GM12878 (cell line): ENCODE results near the gene LIF. TPM values are rescaled to one million over a fixed set of nuclear protein-coding genes. Genes with fewer than 3 reads are reported as not detected.

Experiments
- ATAC-seq: fragments of 200-7000 bp; cut with Tn5 transposase; 3 replicates; pipeline ENCODE4 v1.9.1; 2020; ENCODE audit warnings: mild to moderate bottlenecking, moderate library complexity
- BruUV-seq: library from RNA; stranded (reverse); fragments of 400-500 nt; replicated peaks from 2 replicates; lab custom pipeline; 2021; lab: Mats Ljungman, UMichigan
- CTCF ChIA-PET: fragments of 300-600 bp; sonication (Branson Sonifier 250); formaldehyde crosslinking; extraction: SDS; loops from one replicate; lab custom pipeline; 2021; ENCODE audit warnings: inconsistent platforms; lab: Yijun Ruan, JAX
- POLR2A ChIA-PET: fragments of 350-600 bp; formaldehyde crosslinking; extraction: SDS; loops from one replicate; lab custom pipeline; 2021; ENCODE audit warnings: inconsistent platforms; lab: Charles Lee
- RAD21 ChIA-PET: fragments of 300-600 bp; sonication (Branson Sonifier 250); formaldehyde crosslinking; loops from one replicate; lab custom pipeline; 2023; ENCODE audit warnings: antibody characterized with exemption; ENCODE audit not compliant: unreplicated experiment; lab: Charles Lee
- SMC1A ChIA-PET: fragments of 300-600 bp; sonication (Branson Sonifier 250); formaldehyde crosslinking; loops from one replicate; lab custom pipeline; 2023; ENCODE audit not compliant: unreplicated experiment, uncharacterized antibody; lab: Charles Lee
- DNase-seq: peaks from one replicate; pipeline ENCODE4 v3.0.0-alpha.2; 2011; ENCODE audit warnings: low read depth, low spot score
- FAIRE-seq: peaks from 3 replicates; lab custom pipeline; 2011; peaks lifted over from hg19 to GRCh38; lab: Jason Lieb, UNC
- H2AFZ ChIP-seq: 2 replicates; pipeline ENCODE4 v1.6.0; 2011; ENCODE audit warnings: low read depth, low read length, control low read depth; ENCODE audit not compliant: control insufficient read depth
- H3K27ac ChIP-seq: 2 replicates; pipeline ENCODE4 v1.5.1; 2011; ENCODE audit warnings: control low read depth; ENCODE audit not compliant: control insufficient read depth, insufficient read depth
- H3K27me3 ChIP-seq, 2 experiments: replicated peaks in 1 of 2; 2 replicates each; pipeline versions ENCODE4 v1.6.0 to v1.6.1; 2011; ENCODE audit warnings: low read length in 1 of 2; ENCODE audit not compliant: control insufficient read depth in 2 of 2, insufficient read depth in 2 of 2
- H3K36me3 ChIP-seq, 2 experiments: 2 replicates each; pipeline ENCODE4 v1.5.1; 2011; ENCODE audit warnings: low read length in 1 of 2; ENCODE audit not compliant: control insufficient read depth in 2 of 2, insufficient read depth in 2 of 2
- H3K4me1 ChIP-seq: 2 replicates; pipeline ENCODE4 v1.6.1; 2011; ENCODE audit warnings: mild to moderate bottlenecking, low read length, moderate library complexity, mixed read lengths; ENCODE audit not compliant: control insufficient read depth, insufficient read depth
- H3K4me2 ChIP-seq: 2 replicates; pipeline ENCODE4 v1.6.0; 2011; ENCODE audit warnings: control low read depth; ENCODE audit not compliant: control insufficient read depth, insufficient read depth
- H3K4me3 ChIP-seq: fragments of 200-600 bp; sonication (generic); 2 replicates; pipeline ENCODE4 v1.5.1; 2016
- H3K79me2 ChIP-seq: 2 replicates; pipeline ENCODE4 v1.6.0; 2011; ENCODE audit warnings: low read length; ENCODE audit not compliant: control insufficient read depth, insufficient read depth
- H3K9ac ChIP-seq: 2 replicates; pipeline ENCODE4 v1.8.0; 2011; ENCODE audit warnings: low read length, control low read depth, mixed read lengths; ENCODE audit not compliant: control insufficient read depth, insufficient read depth
- H3K9me3 ChIP-seq: replicated peaks from 3 replicates; pipeline ENCODE4 v1.5.1; 2011; ENCODE audit warnings: mild to moderate bottlenecking, low read length; ENCODE audit not compliant: control insufficient read depth, insufficient read depth
- H4K20me1 ChIP-seq: 2 replicates; pipeline ENCODE4 v1.6.0; 2011; ENCODE audit not compliant: control insufficient read depth, insufficient read depth
- CBX3 ChIP-seq: fragments of 200-600 bp; sonication (generic); IDR thresholded peaks from 2 replicates; pipeline ENCODE4 v1.6.1; 2016; ENCODE audit warnings: low read depth, borderline replicate concordance
- CTCF ChIP-seq, 3 experiments: IDR thresholded peaks in 2 of 3; conservative IDR thresholded peaks in 1 of 3; 2 replicates each; pipeline ENCODE4 v1.5.1; 2011; ENCODE audit warnings: low read depth in 3 of 3, low read length in 3 of 3, mild to moderate bottlenecking in 3 of 3, control low read depth in 2 of 3, moderate library complexity in 2 of 3, inconsistent platforms in 1 of 3, mixed read lengths in 1 of 3; ENCODE audit not compliant: control insufficient read depth in 2 of 3, insufficient read depth in 1 of 3; ENCODE audit errors: extremely low read depth in 1 of 3
- HCFC1 ChIP-seq: fragments of 150-350 bp; IDR thresholded peaks from 2 replicates; pipeline ENCODE4 v1.6.1; 2014; ENCODE audit warnings: low read length
- HDAC6 ChIP-seq: fragments of 200-600 bp; sonication (generic); IDR thresholded peaks from one replicate; pipeline ENCODE4 v1.8.0; 2017; ENCODE audit warnings: antibody characterized with exemption; ENCODE audit not compliant: unreplicated experiment
- IRF4 ChIP-seq: IDR thresholded peaks from 2 replicates; pipeline ENCODE4 v1.6.1; 2011; ENCODE audit warnings: low read depth, low read length
- MYB ChIP-seq: fragments of 150-350 bp; IDR thresholded peaks from 2 replicates; pipeline ENCODE4 v1.6.1; 2014; ENCODE audit warnings: mild to moderate bottlenecking, low read depth, low read length, borderline replicate concordance
- POLR2A ChIP-seq: IDR thresholded peaks from 2 replicates; pipeline ENCODE4 v1.6.1; 2011; ENCODE audit warnings: low read depth, mild to moderate bottlenecking, low read length
- PRDM15 ChIP-seq: fragments of 450-650 bp; formaldehyde crosslinking; IDR thresholded peaks from 2 replicates; pipeline ENCODE4 v1.4.0; 2020; ENCODE audit warnings: mild to moderate bottlenecking, moderate library complexity
- RB1 ChIP-seq: fragments of 450-650 bp; formaldehyde crosslinking; IDR thresholded peaks from 2 replicates; pipeline ENCODE4 v1.6.1; 2017; ENCODE audit warnings: mild to moderate bottlenecking, borderline replicate concordance
- RBBP5 ChIP-seq: fragments of 200-600 bp; sonication (generic); conservative IDR thresholded peaks from 2 replicates; pipeline ENCODE4 v1.6.1; 2016
- REST ChIP-seq: IDR thresholded peaks from 2 replicates; pipeline ENCODE4 v1.6.1; 2012; ENCODE audit warnings: mild to moderate bottlenecking, low read depth, low read length
- SUPT20H ChIP-seq: IDR thresholded peaks from 2 replicates; pipeline ENCODE4 v1.6.1; 2011; ENCODE audit warnings: low read depth, mild to moderate bottlenecking, low read length, moderate library complexity, borderline replicate concordance; ENCODE audit not compliant: control insufficient read depth
- TARDBP ChIP-seq: IDR thresholded peaks from 2 replicates; pipeline ENCODE4 v1.6.1; 2016; ENCODE audit warnings: borderline replicate concordance
- YY1 ChIP-seq: IDR thresholded peaks from 2 replicates; pipeline ENCODE4 v1.6.1; 2011; ENCODE audit warnings: low read depth, mild to moderate bottlenecking, low read length
- ZBED1 ChIP-seq: IDR thresholded peaks from 2 replicates; pipeline ENCODE4 v1.6.1; 2016; ENCODE audit warnings: borderline replicate concordance
- whole genome bisulfite sequencing: methylation state at CpG from one replicate; pipeline ENCODE4 v1.1.6; 2016; ENCODE audit warnings: low lambda C conversion rate; ENCODE audit not compliant: insufficient replicate concordance, insufficient coverage; ENCODE audit errors: missing lambda C conversion rate; 5-methylcytosine and 5-hydroxymethylcytosine counted together
- in situ Hi-C: fragments of 300-500 bp; cut with MboI; formaldehyde crosslinking; loops from 9 replicates; pipeline ENCODE4 v1.14.3; 2018; ENCODE audit warnings: mixed read lengths
- intact Hi-C: fragments of 100-400 bp; cut with micrococcal nuclease; formaldehyde crosslinking; loops from one replicate; pipeline ENCODE4 v1.14.2; 2022; ENCODE audit not compliant: unreplicated experiment
- polyA plus RNA-seq, 11 experiments: library from polyadenylated mRNA; depleted of rRNA in 4 of 11; unstranded in 6 of 11; stranded (reverse) in 5 of 11; fragments of >200 nt; fragmentation: Nextera tagmentation in 4 of 11; fragmentation: Illumina TruSeq in 1 of 11; extraction: Ambion mirVana in 4 of 11; extraction: Trizol in 1 of 11; gene quantifications; 1 replicate in 1 of 11; 2 replicates in 10 of 11; pipeline versions ENCODE4 v1.2.1 to v1.2.3, GENCODE V29; 2011 to 2016; ENCODE audit warnings: inconsistent platforms in 2 of 11, missing spikeins in 2 of 11, low read depth in 1 of 11
- total RNA-seq, 4 experiments: library from RNA; depleted of rRNA in 3 of 4; stranded (reverse); fragments of >200 nt in 3 of 4; fragmentation: Illumina TruSeq in 1 of 4; extraction: Trizol in 1 of 4; gene quantifications; 2 replicates each; pipeline versions ENCODE4 v1.2.1 to v1.2.3, GENCODE V29; 2013 to 2021

LIF gene
- total and polyA plus RNA-seq, 10 of the 15 experiments (the other 5 are each of a cell fraction or from before 2014, with no cell fraction given), result 0.05 to 3.4 (median 0.97) TPM

GRCh38 chr22:30230787-30231461, 15.6 kb downstream of the LIF start (continued):
- no peak for TF ChIP-seq SUPT20H

GRCh38 chr22:30230330-30230729, 16.2 kb downstream of the LIF start:
- ATAC-seq, result no peak
- Histone ChIP-seq H4K20me1 (no peaks in the 10 kb centered on the region), H3K4me2 (no peak overlapping the region), H3K27ac (no peak overlapping the region), H3K36me3 (no peaks in the 10 kb centered on the region), H3K4me1 (no peaks in the 10 kb centered on the region), H3K27me3 (no peaks in the 10 kb centered on the region), H3K79me2 (no peaks in the 10 kb centered on the region), H3K9me3 (no peaks in the 10 kb centered on the region), H3K9ac (no peak overlapping the region), H2AFZ (no peak overlapping the region), H3K4me3 (no peak overlapping the region)
- ChIA-PET CTCF (no interaction called here), RAD21 (no interaction called here), POLR2A (no interaction called here), SMC1A (no interaction called here)
- in situ Hi-C loops (no loop called here), intact Hi-C loops (no loop called here)
- WGBS, result 25% methylated on average over 3 of the region's 3 CpGs
- BruUV-seq, result no TSS peak
- no peak for FAIRE-seq
- no peak for DNase-seq
- TF ChIP-seq IRF4 (no peak), YY1 (no peak), REST (no peak), ZBED1 (no peak), CTCF (IDR thresholded peaks at IDR 0.05 in 2 of 3, conservative IDR thresholded peaks at IDR 0.05 in 1 of 3; ENCODE audit: control insufficient read depth in 2 of 3, extremely low read depth in 1 of 3, insufficient read depth in 1 of 3, low read depth in 3 of 3, low read length in 3 of 3) (no peak), POLR2A (no peak), RB1 (no peak), HCFC1 (no peak), PRDM15 (CRISPR knock-in tag) (no peak), TARDBP (no peak), RBBP5 (no peak), HDAC6 (no peak), CBX3 (no peak), MYB (no peak)
